RWPE2 (cell line): ENCODE data around the gene TTBK1.

Experiments used
- ATAC-seq: fragments of 200-7000 bp; cut with Tn5 transposase; 3 replicates; pipeline ENCODE4 v1.9.1; 2021; ENCODE audit warnings: low read depth
- DNase-seq: peaks from one replicate; pipeline ENCODE4 v3.0.0-alpha.2; 2020; ENCODE audit warnings: low spot score
- H3K27ac ChIP-seq: fragments of 450-650 bp; 2 replicates; pipeline ENCODE4 v1.5.1; 2017; ENCODE audit warnings: mild to moderate bottlenecking; ENCODE audit not compliant: poor library complexity, severe bottlenecking
- H3K27me3 ChIP-seq: fragments of 250-450 bp; sonication (Bioruptor Pico); 2 replicates; pipeline ENCODE4 v1.5.1; 2021; ENCODE audit warnings: mild to moderate bottlenecking, moderate library complexity; ENCODE audit not compliant: insufficient read depth, poor library complexity, severe bottlenecking
- H3K36me3 ChIP-seq: fragments of 250-450 bp; sonication (Bioruptor Pico); 2 replicates; pipeline ENCODE4 v1.5.1; 2020; ENCODE audit warnings: low read depth, mild to moderate bottlenecking, moderate library complexity
- H3K4me1 ChIP-seq: fragments of 250-450 bp; sonication (Bioruptor Pico); 2 replicates; pipeline ENCODE4 v1.5.1; 2021; ENCODE audit warnings: mild to moderate bottlenecking, moderate library complexity; ENCODE audit not compliant: insufficient read depth, poor library complexity, severe bottlenecking
- H3K4me3 ChIP-seq: fragments of 250-450 bp; sonication (Bioruptor Pico); 2 replicates; pipeline ENCODE4 v1.5.1; 2021; ENCODE audit warnings: mild to moderate bottlenecking, moderate library complexity; ENCODE audit not compliant: severe bottlenecking
- H3K9me3 ChIP-seq: fragments of 250-450 bp; sonication (Bioruptor Pico); 2 replicates; pipeline ENCODE4 v1.5.1; 2021; ENCODE audit warnings: mild to moderate bottlenecking, moderate library complexity; ENCODE audit not compliant: severe bottlenecking
- CTCF ChIP-seq: fragments of 450-650 bp; IDR thresholded peaks from one replicate; pipeline ENCODE4 v1.5.1; 2017; ENCODE audit warnings: mild to moderate bottlenecking, moderate library complexity; ENCODE audit not compliant: poor library complexity, severe bottlenecking

Gene TTBK1

GRCh38 chr6:43235841-43236240 lies 7.4 kb upstream of the TTBK1 start:
- DNase-seq = no peak
- no peaks in the 10 kb centered on the region for H3K4me1 ChIP-seq
- H3K27me3 ChIP-seq = peaks cover 8% of the 10 kb centered on the region
- H3K27ac ChIP-seq = no peak overlapping the region
- no peak for ATAC-seq
- no peak overlapping the region for H3K4me3 ChIP-seq
- no peaks in the 10 kb centered on the region for H3K36me3 ChIP-seq
- no peak for TF ChIP-seq CTCF
- H3K9me3 ChIP-seq = peaks cover 5% of the 10 kb centered on the region

GRCh38 chr6:43239054-43239453 lies 4.2 kb upstream of the TTBK1 start:
- Histone ChIP-seq H3K4me1 (no peaks in the 10 kb centered on the region), H3K36me3 (no peaks in the 10 kb centered on the region), H3K27me3 (peaks cover 35% of the 10 kb centered on the region), H3K4me3 (no peak overlapping the region), H3K9me3 (peaks cover 5% of the 10 kb centered on the region), H3K27ac (no peak overlapping the region)
- no peak for ATAC-seq
- no peak for TF ChIP-seq CTCF
- DNase-seq = no peak

GRCh38 chr6:43240950-43241349 lies 2.3 kb upstream of the TTBK1 start:
- Histone ChIP-seq H3K4me1 (no peaks in the 10 kb centered on the region), H3K9me3 (peaks cover 5% of the 10 kb centered on the region), H3K27ac (no peak overlapping the region), H3K36me3 (no peaks in the 10 kb centered on the region), H3K27me3 (peaks cover 50% of the 10 kb centered on the region), H3K4me3 (no peak overlapping the region)
- no peak for ATAC-seq
- no peak for DNase-seq
- no peak for TF ChIP-seq CTCF

GRCh38 chr6:43241446-43241845 lies 1.8 kb upstream of the TTBK1 start:
- Histone ChIP-seq H3K4me1 (no peaks in the 10 kb centered on the region), H3K9me3 (peaks cover 5% of the 10 kb centered on the region), H3K4me3 (no peak overlapping the region), H3K27me3 (peaks cover 54% of the 10 kb centered on the region), H3K27ac (no peak overlapping the region), H3K36me3 (no peaks in the 10 kb centered on the region)
- no peak for TF ChIP-seq CTCF
- DNase-seq = no peak
- no peak for ATAC-seq

GRCh38 chr6:43243664-43244321 lies 512 bp downstream of the TTBK1 start:
- ATAC-seq (no peak), DNase-seq (no peak)
- Histone ChIP-seq H3K27ac (no peak overlapping the region), H3K36me3 (no peaks in the 10 kb centered on the region), H3K27me3 (peaks cover 54% of the 10 kb centered on the region), H3K4me3 (no peak overlapping the region), H3K4me1 (no peaks in the 10 kb centered on the region), H3K9me3 (peaks cover 5% of the 10 kb centered on the region)
- no peak for TF ChIP-seq CTCF
